Lower leg skin (tissue), 3 donors: Measurements from ENCODE around the gene TMC5.

Experiments used
- POLR2A ChIP-seq, 2 donors: fragments of 450-650 bp; IDR thresholded peaks; one replicate each; pipeline ENCODE4 v1.6.1; 2016 to 2017; ENCODE audit warnings: antibody characterized with exemption in 2 of 2, mild to moderate bottlenecking in 1 of 2, moderate library complexity in 1 of 2
- TF ChIP-seq, protein P1 (sequence below), 3 donors: fragments of 450-650 bp; IDR thresholded peaks; one replicate each; pipeline ENCODE4 v1.5.1; 2016; ENCODE audit warnings: antibody characterized with exemption in 3 of 3, mild to moderate bottlenecking in 3 of 3, moderate library complexity in 2 of 3

DNA sequence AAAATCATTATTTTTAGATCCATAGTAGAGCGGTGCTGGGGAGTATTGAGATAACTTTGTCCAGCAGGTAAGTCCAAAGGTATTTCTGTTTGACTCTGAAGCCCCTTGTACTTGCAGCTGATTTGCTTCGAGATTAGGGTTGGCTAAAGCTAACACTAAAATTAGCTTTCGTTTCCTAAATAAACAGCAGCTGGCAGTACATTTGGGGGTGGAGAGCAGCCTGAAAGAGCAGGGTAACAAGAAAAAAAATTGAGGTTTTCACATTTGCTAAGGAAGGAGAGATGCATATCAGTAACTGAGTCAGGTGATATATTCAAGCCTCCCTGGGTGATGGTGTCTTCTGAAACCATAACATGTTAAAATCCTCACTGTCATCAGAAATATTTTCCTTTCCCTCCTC, 37.4 kb upstream of the TMC5 start:
- TF ChIP-seq, protein P1, sequence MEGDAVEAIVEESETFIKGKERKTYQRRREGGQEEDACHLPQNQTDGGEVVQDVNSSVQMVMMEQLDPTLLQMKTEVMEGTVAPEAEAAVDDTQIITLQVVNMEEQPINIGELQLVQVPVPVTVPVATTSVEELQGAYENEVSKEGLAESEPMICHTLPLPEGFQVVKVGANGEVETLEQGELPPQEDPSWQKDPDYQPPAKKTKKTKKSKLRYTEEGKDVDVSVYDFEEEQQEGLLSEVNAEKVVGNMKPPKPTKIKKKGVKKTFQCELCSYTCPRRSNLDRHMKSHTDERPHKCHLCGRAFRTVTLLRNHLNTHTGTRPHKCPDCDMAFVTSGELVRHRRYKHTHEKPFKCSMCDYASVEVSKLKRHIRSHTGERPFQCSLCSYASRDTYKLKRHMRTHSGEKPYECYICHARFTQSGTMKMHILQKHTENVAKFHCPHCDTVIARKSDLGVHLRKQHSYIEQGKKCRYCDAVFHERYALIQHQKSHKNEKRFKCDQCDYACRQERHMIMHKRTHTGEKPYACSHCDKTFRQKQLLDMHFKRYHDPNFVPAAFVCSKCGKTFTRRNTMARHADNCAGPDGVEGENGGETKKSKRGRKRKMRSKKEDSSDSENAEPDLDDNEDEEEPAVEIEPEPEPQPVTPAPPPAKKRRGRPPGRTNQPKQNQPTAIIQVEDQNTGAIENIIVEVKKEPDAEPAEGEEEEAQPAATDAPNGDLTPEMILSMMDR (IDR thresholded peaks at IDR 0.05): no peak
- no peak for TF ChIP-seq POLR2A (IDR thresholded peaks at IDR 0.05)
